IMR-90 (cell line): ENCODE results near the gene FLRT1. TPM values are rescaled to one million over a fixed set of nuclear protein-coding genes. Genes with fewer than 3 reads are reported as not detected.

ENCODE experiments used
- ATAC-seq: fragments of 200-7000 bp; cut with Tn5 transposase; 2 replicates; pipeline ENCODE4 v1.9.1; 2020; ENCODE audit warnings: low read depth, mild to moderate bottlenecking, moderate library complexity
- BruUV-seq: library from RNA; stranded (reverse); fragments of 400-500 nt; replicated peaks from 2 replicates; lab custom pipeline; 2021; lab: Mats Ljungman, UMichigan
- CTCF ChIA-PET: fragments of 300-600 bp; formaldehyde crosslinking; extraction: SDS; loops from one replicate; lab custom pipeline; 2021; ENCODE audit warnings: antibody characterized with exemption; lab: Yijun Ruan, JAX
- POLR2A ChIA-PET: fragments of 300-600 bp; sonication (Branson Sonifier 250); formaldehyde crosslinking; loops from one replicate; lab custom pipeline; 2022; ENCODE audit warnings: antibody characterized with exemption; ENCODE audit not compliant: unreplicated experiment; lab: Charles Lee
- DNase-seq: peaks from one replicate; pipeline ENCODE4 v3.0.0; 2013
- H2AFZ ChIP-seq: replicated peaks from 2 replicates; pipeline ENCODE3; 2013; ENCODE audit warnings: low read length, mild to moderate bottlenecking; ENCODE audit not compliant: poor library complexity
- H2AK5ac ChIP-seq: 2 replicates; pipeline ENCODE4 v1.6.1; 2013; ENCODE audit warnings: low read depth, low read length, inconsistent platforms
- H2AK9ac ChIP-seq: replicated peaks from 2 replicates; pipeline ENCODE3; 2013; ENCODE audit warnings: mild to moderate bottlenecking, low read depth, low read length, moderate library complexity; ENCODE audit not compliant: poor library complexity
- H2BK120ac ChIP-seq: 2 replicates; pipeline ENCODE4 v1.6.1; 2013; ENCODE audit warnings: low read depth, low read length, inconsistent platforms
- H2BK15ac ChIP-seq: 3 replicates; pipeline ENCODE4 v1.6.1; 2013; ENCODE audit warnings: low read depth, low read length, inconsistent platforms
- H2BK20ac ChIP-seq: 2 replicates; pipeline ENCODE4 v1.6.1; 2013; ENCODE audit warnings: low read depth, mild to moderate bottlenecking, inconsistent platforms, low read length, moderate library complexity
- H2BK5ac ChIP-seq: 2 replicates; pipeline ENCODE4 v1.6.1; 2013; ENCODE audit warnings: mild to moderate bottlenecking, low read depth, low read length, inconsistent platforms; ENCODE audit not compliant: poor library complexity, severe bottlenecking
- H3K14ac ChIP-seq: replicated peaks from 2 replicates; pipeline ENCODE4 v1.6.1; 2013; ENCODE audit warnings: low read depth, low read length, inconsistent platforms
- H3K18ac ChIP-seq: 2 replicates; pipeline ENCODE4 v1.6.1; 2013; ENCODE audit warnings: low read depth, low read length, control low read depth
- H3K23ac ChIP-seq: 2 replicates; pipeline ENCODE4 v1.6.1; 2013; ENCODE audit warnings: low read depth, low read length, inconsistent platforms
- H3K27ac ChIP-seq: 2 replicates; pipeline ENCODE4 v1.5.1; 2013; ENCODE audit warnings: mild to moderate bottlenecking, control low read depth, low read length; ENCODE audit not compliant: insufficient read depth
- H3K27me3 ChIP-seq: 2 replicates; pipeline ENCODE4 v1.6.1; 2013; ENCODE audit warnings: low read length; ENCODE audit not compliant: control insufficient read depth, insufficient read depth
- H3K36me3 ChIP-seq: 2 replicates; pipeline ENCODE4 v1.6.1; 2013; ENCODE audit warnings: low read length, mixed read lengths; ENCODE audit not compliant: control insufficient read depth, insufficient read depth
- H3K4ac ChIP-seq: 2 replicates; pipeline ENCODE4 v1.6.1; 2013; ENCODE audit warnings: low read depth, low read length, inconsistent platforms
- H3K4me1 ChIP-seq: 2 replicates; pipeline ENCODE4 v1.6.1; 2013; ENCODE audit warnings: low read length, mixed read lengths; ENCODE audit not compliant: control insufficient read depth, insufficient read depth
- H3K4me2 ChIP-seq: 2 replicates; pipeline ENCODE4 v1.6.1; 2013; ENCODE audit warnings: low read depth, mild to moderate bottlenecking, control low read depth, low read length, moderate library complexity
- H3K4me3 ChIP-seq: 2 replicates; pipeline ENCODE4 v1.5.1; 2013; ENCODE audit warnings: low read depth, mild to moderate bottlenecking, control low read depth, low read length, moderate library complexity; ENCODE audit not compliant: insufficient read depth
- H3K56ac ChIP-seq: 2 replicates; pipeline ENCODE4 v1.6.1; 2013; ENCODE audit warnings: low read length, inconsistent platforms; ENCODE audit not compliant: insufficient read depth; ENCODE audit errors: extremely low read depth
- H3K79me1 ChIP-seq, 2 experiments: 2 replicates each; pipeline ENCODE4 v1.6.1; 2013; ENCODE audit warnings: low read length in 2 of 2, inconsistent platforms in 1 of 2, low read depth in 1 of 2
- H3K9ac ChIP-seq: 2 replicates; pipeline ENCODE4 v1.6.1; 2013; ENCODE audit warnings: low read depth, low read length, control low read depth
- H3K9me1 ChIP-seq: 2 replicates; pipeline ENCODE4 v1.6.1; 2013; ENCODE audit warnings: low read length, inconsistent platforms; ENCODE audit not compliant: insufficient read depth
- H3K9me3 ChIP-seq: 2 replicates; pipeline ENCODE4 v1.6.1; 2013; ENCODE audit warnings: low read length; ENCODE audit not compliant: control insufficient read depth, insufficient read depth
- H4K20me1 ChIP-seq: 2 replicates; pipeline ENCODE4 v1.6.1; 2013; ENCODE audit warnings: low read length, inconsistent platforms; ENCODE audit not compliant: insufficient read depth
- H4K5ac ChIP-seq: 2 replicates; pipeline ENCODE4 v1.6.1; 2013; ENCODE audit warnings: mild to moderate bottlenecking, low read depth, low read length, control low read depth
- H4K8ac ChIP-seq, 2 experiments: 2 replicates each; pipeline ENCODE4 v1.6.1; 2013; ENCODE audit warnings: low read depth in 2 of 2, low read length in 2 of 2, control low read depth in 1 of 2, inconsistent platforms in 1 of 2
- H4K91ac ChIP-seq: 2 replicates; pipeline ENCODE4 v1.6.1; 2013; ENCODE audit warnings: low read depth, low read length, inconsistent platforms; ENCODE audit not compliant: insufficient read depth
- BHLHE40 ChIP-seq: fragments of 150-350 bp; IDR thresholded peaks from 2 replicates; pipeline ENCODE4 v1.6.1; 2016; ENCODE audit warnings: mild to moderate bottlenecking, low read depth, low read length
- CEBPB ChIP-seq: IDR thresholded peaks from 2 replicates; pipeline ENCODE4 v1.6.1; 2012; ENCODE audit warnings: low read depth, low read length, improper control_type of control experiment
- CHD1 ChIP-seq: IDR thresholded peaks from 2 replicates; pipeline ENCODE4 v1.6.1; 2012; ENCODE audit warnings: low read depth, low read length, improper control_type of control experiment
- MAZ ChIP-seq: IDR thresholded peaks from 2 replicates; pipeline ENCODE4 v1.6.1; 2012; ENCODE audit warnings: low read depth, mild to moderate bottlenecking, low read length, improper control_type of control experiment, moderate library complexity, borderline replicate concordance
- MXI1 ChIP-seq: IDR thresholded peaks from 2 replicates; pipeline ENCODE4 v1.6.1; 2012; ENCODE audit warnings: low read depth, mild to moderate bottlenecking, low read length, moderate library complexity, borderline replicate concordance
- NFE2L2 ChIP-seq: fragments of 150-350 bp; IDR thresholded peaks from 2 replicates; pipeline ENCODE4 v1.6.1; 2016; ENCODE audit warnings: low read depth, mild to moderate bottlenecking, low read length
- POLR2A ChIP-seq: IDR thresholded peaks from 2 replicates; pipeline ENCODE4 v1.6.1; 2012; ENCODE audit warnings: mild to moderate bottlenecking, low read depth, low read length
- RAD21 ChIP-seq: IDR thresholded peaks from 2 replicates; pipeline ENCODE4 v1.6.1; 2012; ENCODE audit warnings: low read length, improper control_type of control experiment
- RCOR1 ChIP-seq: IDR thresholded peaks from 2 replicates; pipeline ENCODE4 v1.6.1; 2012; ENCODE audit warnings: mild to moderate bottlenecking, low read length, improper control_type of control experiment; ENCODE audit not compliant: insufficient replicate concordance
- RFX5 ChIP-seq: IDR thresholded peaks from 2 replicates; pipeline ENCODE4 v1.8.0; 2012; ENCODE audit warnings: low read depth, mild to moderate bottlenecking, low read length, moderate library complexity
- SMC3 ChIP-seq: fragments of 150-350 bp; IDR thresholded peaks from 2 replicates; pipeline ENCODE4 v1.6.1; 2016; ENCODE audit warnings: low read depth, mild to moderate bottlenecking, antibody characterized with exemption, low read length, moderate library complexity
- USF2 ChIP-seq: fragments of 150-350 bp; IDR thresholded peaks from 2 replicates; pipeline ENCODE4 v1.6.1; 2017; ENCODE audit warnings: mild to moderate bottlenecking, antibody characterized with exemption, low read length, low read depth
- WGBS, 2 experiments: methylation state at CpG; one replicate each; pipeline versions ENCODE4 v1.1.5 to v1.1.7; 2013; ENCODE audit warnings: missing lambda C conversion rate in 2 of 2; ENCODE audit not compliant: insufficient read length in 1 of 2; ENCODE audit errors: extremely low coverage in 2 of 2; 5-methylcytosine and 5-hydroxymethylcytosine counted together
- dilution Hi-C: fragments of 300-500 bp; cut with HindIII; formaldehyde crosslinking; loops from one replicate; pipeline ENCODE4 v1.14.3; 2018; ENCODE audit warnings: low sequenced_read_pairs; ENCODE audit not compliant: unreplicated experiment
- in situ Hi-C: fragments of 300-500 bp; cut with MboI; formaldehyde crosslinking; loops from 3 replicates; pipeline ENCODE4 v1.14.3; 2019; ENCODE audit warnings: low sequenced_read_pairs, inconsistent platforms, mixed read lengths
- intact Hi-C: fragments of 100-400 bp; cut with micrococcal nuclease; formaldehyde crosslinking; loops from 2 replicates; pipeline ENCODE4 v1.10.0; 2022
- polyA plus RNA-seq, 3 experiments: library from polyadenylated mRNA; depleted of rRNA; stranded (reverse); fragments of >200 nt; gene quantifications; 2 replicates each; pipeline ENCODE4 v1.2.3, GENCODE V29; 2012; ENCODE audit warnings: low replicate concordance in 1 of 3
- total RNA-seq: library from RNA; depleted of rRNA; stranded (reverse); fragments of >200 nt; gene quantifications from 2 replicates; pipeline ENCODE4 v1.2.3, GENCODE V29; 2012
- TF ChIP-seq, protein P1 (sequence below): fragments of 150-350 bp; IDR thresholded peaks from 2 replicates; pipeline ENCODE4 v1.6.1; 2016; ENCODE audit warnings: low read depth, mild to moderate bottlenecking, low read length, moderate library complexity, borderline replicate concordance

Gene FLRT1
- total and polyA plus RNA-seq, 2 of the 4 experiments (the other 2 are of a cell fraction): under 0.01 to 0.07 TPM

DNA sequence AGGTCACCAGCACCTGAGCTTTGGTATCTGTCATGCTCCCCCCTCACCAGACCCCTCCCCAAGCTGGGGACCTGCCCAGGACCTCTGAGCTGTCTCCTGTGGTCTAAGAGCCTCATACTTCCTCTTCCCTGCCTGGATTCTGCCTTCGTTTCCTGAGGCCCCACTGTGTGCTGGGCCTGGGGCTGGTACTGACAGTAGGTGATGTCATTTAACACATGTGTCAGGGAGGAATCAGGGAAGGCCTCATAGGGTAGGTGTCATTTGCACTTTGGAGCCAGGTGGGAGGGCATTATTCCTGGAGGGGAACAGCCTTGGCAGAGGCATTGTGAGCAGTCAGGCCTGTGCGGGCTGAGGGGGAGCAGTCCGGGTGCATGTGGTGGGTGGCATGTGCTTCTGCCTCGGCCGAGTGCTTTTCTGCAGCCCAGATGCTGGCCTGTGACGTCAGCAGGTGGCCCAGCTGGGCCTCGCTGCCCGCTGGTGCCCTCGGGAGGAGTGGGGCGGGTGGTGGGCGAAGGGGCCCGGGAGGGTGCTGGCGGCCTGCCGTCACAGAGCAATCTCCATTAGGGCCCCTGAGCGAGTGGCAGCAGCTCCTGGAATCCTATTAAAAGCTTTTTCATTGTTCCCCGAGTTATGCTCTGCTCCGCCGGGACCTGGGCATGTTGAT, 9.1 kb downstream of the FLRT1 start:
- H3K27ac ChIP-seq: no peak overlapping the region
- H3K4ac ChIP-seq: no peak overlapping the region
- dilution Hi-C loops (no loop called here), intact Hi-C loops (no loop called here), in situ Hi-C loops (no loop called here)
- TF ChIP-seq MAZ: no peak
- TF ChIP-seq CEBPB: no peak
- TF ChIP-seq, protein P1, sequence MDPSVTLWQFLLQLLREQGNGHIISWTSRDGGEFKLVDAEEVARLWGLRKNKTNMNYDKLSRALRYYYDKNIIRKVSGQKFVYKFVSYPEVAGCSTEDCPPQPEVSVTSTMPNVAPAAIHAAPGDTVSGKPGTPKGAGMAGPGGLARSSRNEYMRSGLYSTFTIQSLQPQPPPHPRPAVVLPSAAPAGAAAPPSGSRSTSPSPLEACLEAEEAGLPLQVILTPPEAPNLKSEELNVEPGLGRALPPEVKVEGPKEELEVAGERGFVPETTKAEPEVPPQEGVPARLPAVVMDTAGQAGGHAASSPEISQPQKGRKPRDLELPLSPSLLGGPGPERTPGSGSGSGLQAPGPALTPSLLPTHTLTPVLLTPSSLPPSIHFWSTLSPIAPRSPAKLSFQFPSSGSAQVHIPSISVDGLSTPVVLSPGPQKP: no peak
- no peak for TF ChIP-seq RFX5
- TF ChIP-seq SMC3: no peak
- no peak for TF ChIP-seq RAD21
- no peak for TF ChIP-seq NFE2L2
- no peak for TF ChIP-seq BHLHE40
- TF ChIP-seq CHD1: no peak
- TF ChIP-seq RCOR1: no peak
- no peak for TF ChIP-seq MXI1
- TF ChIP-seq POLR2A: no peak
- TF ChIP-seq USF2: no peak
- H3K9me3 ChIP-seq: no peaks in the 10 kb centered on the region
- no peak overlapping the region for H3K9ac ChIP-seq
- no peak overlapping the region for H4K91ac ChIP-seq
- no peak overlapping the region for H2BK5ac ChIP-seq
- H3K4me2 ChIP-seq: no peak overlapping the region
- no peak overlapping the region for H2AK5ac ChIP-seq
- ChIA-PET POLR2A (no interaction called here), CTCF (no interaction called here)
- H2AFZ ChIP-seq: no peak overlapping the region
- H3K27me3 ChIP-seq: no peaks in the 10 kb centered on the region; the same call in 1 of the 2 replicates
- H3K4me3 ChIP-seq: no peak overlapping the region
- no peak overlapping the region for H2AK9ac ChIP-seq
- no peaks in the 10 kb centered on the region for H3K79me1 ChIP-seq
- H3K4me1 ChIP-seq: no peaks in the 10 kb centered on the region
- BruUV-seq: no TSS peak
- H2BK120ac ChIP-seq: no peak overlapping the region
- no peak overlapping the region for H3K56ac ChIP-seq
- no peak overlapping the region for H3K23ac ChIP-seq
- no peak overlapping the region for H3K18ac ChIP-seq
- no peak for DNase-seq
- no peak overlapping the region for H2BK20ac ChIP-seq
- no peak overlapping the region for H2BK15ac ChIP-seq
- no peak overlapping the region for H3K14ac ChIP-seq
- WGBS, 2 experiments: 50% methylated on average over 1 of the region's 18 CpGs; no CpG with 5 or more reads in 1 of the 2 experiments
- H4K5ac ChIP-seq: no peak overlapping the region
- peaks cover 8% of the 10 kb centered on the region; the same call in 1 of the 2 replicates for H4K20me1 ChIP-seq
- no peak for ATAC-seq
- no peak overlapping the region for H4K8ac ChIP-seq
- no peaks in the 10 kb centered on the region for H3K9me1 ChIP-seq
- H3K36me3 ChIP-seq: no peaks in the 10 kb centered on the region
